AG10803 (cell line): ENCODE results near the gene CCDC110.

Experiments
- DNase-seq: peaks from one replicate; pipeline ENCODE4 v3.0.0; 2010; ENCODE audit warnings: low read depth
- H3K4me3 ChIP-seq: 2 replicates; pipeline ENCODE4 v1.5.1; 2011; ENCODE audit warnings: mild to moderate bottlenecking, low read length, control low read depth
- CTCF ChIP-seq: conservative IDR thresholded peaks from 2 replicates; pipeline ENCODE4 v1.5.1; 2011; ENCODE audit warnings: mild to moderate bottlenecking, low read length, control low read depth, inconsistent platforms

The CCDC110 gene

GRCh38 chr4:185471235-185472102 is at the start of gene CCDC110:
Gene CCDC110 (minus strand): TSS chr4:185471733. CDS start chr4:185471683, 50 bp downstream.
- DNase-seq: peak; percentile 92
- TF ChIP-seq CTCF: peak; percentile 22; the same call in 1 of the 2 replicates
- peak within 1 kb of the TSS; percentile 69 for H3K4me3 ChIP-seq

GRCh38 chr4:185520119-185520518 is 48.6 kb upstream of the CCDC110 start:
- DNase-seq: no peak
- no peak for TF ChIP-seq CTCF
- H3K4me3 ChIP-seq: no peak overlapping the region

GRCh38 chr4:185518494-185518893 is 47.0 kb upstream of the CCDC110 start:
- TF ChIP-seq CTCF: no peak
- no peak for DNase-seq
- no peak overlapping the region for H3K4me3 ChIP-seq

- H3K4me3 ChIP-seq: no peak overlapping the region
- DNase-seq: no peak
- no peak for TF ChIP-seq CTCF
These were observed 46.5 kb upstream of the CCDC110 start for GRCh38 chr4:185518069-185518468.

- no peak for DNase-seq
- no peak for TF ChIP-seq CTCF
- no peak overlapping the region for H3K4me3 ChIP-seq
These were observed 43.7 kb upstream of the CCDC110 start for GRCh38 chr4:185515248-185515647.

GRCh38 chr4:185514182-185514697 is 42.7 kb upstream of the CCDC110 start:
- H3K4me3 ChIP-seq: no peak overlapping the region
- no peak for DNase-seq
- TF ChIP-seq CTCF: no peak
